H1 (cell line): ENCODE results near the gene RWDD3. TPM values are rescaled to one million over a fixed set of nuclear protein-coding genes. Genes with fewer than 3 reads are reported as not detected.

ENCODE experiments used
- CTCF ChIA-PET: fragments of 300-600 bp; sonication (Branson Sonifier 250); formaldehyde crosslinking; loops from one replicate; lab custom pipeline; 2021; ENCODE audit not compliant: partially characterized antibody; lab: Charles Lee
- POLR2A ChIA-PET: fragments of 300-600 bp; sonication (Branson Sonifier 250); formaldehyde crosslinking; loops from one replicate; lab custom pipeline; 2021; ENCODE audit warnings: inconsistent platforms; ENCODE audit not compliant: partially characterized antibody; lab: Charles Lee
- DNase-seq, 2 experiments: peaks; one replicate each; pipeline versions ENCODE4 v3.0.0 to v3.0.0-alpha.2; 2010 to 2022; ENCODE audit warnings: low spot score in 2 of 2, low read depth in 1 of 2, mixed read lengths in 1 of 2
- FAIRE-seq: peaks from 2 replicates; lab custom pipeline; 2011; peaks lifted over from hg19 to GRCh38; lab: Jason Lieb, UNC
- H2AFZ ChIP-seq: 2 replicates; pipeline ENCODE4 v1.8.1; 2012; ENCODE audit warnings: low read length, inconsistent platforms
- H2AK5ac ChIP-seq: 2 replicates; pipeline ENCODE4 v1.6.1; 2013; ENCODE audit warnings: low read depth, low read length
- H2BK120ac ChIP-seq: replicated peaks from 2 replicates; pipeline ENCODE3; 2013; ENCODE audit warnings: low read depth, low read length, inconsistent platforms
- H2BK12ac ChIP-seq: 2 replicates; pipeline ENCODE4 v1.6.1; 2013; ENCODE audit warnings: low read depth, low read length
- H2BK15ac ChIP-seq: 2 replicates; pipeline ENCODE4 v1.6.1; 2013; ENCODE audit warnings: low read length
- H2BK20ac ChIP-seq: 2 replicates; pipeline ENCODE4 v1.6.1; 2013; ENCODE audit warnings: low read length
- H2BK5ac ChIP-seq: 2 replicates; pipeline ENCODE4 v1.6.1; 2013; ENCODE audit warnings: low read depth, low read length
- H3K14ac ChIP-seq: 2 replicates; pipeline ENCODE4 v1.6.1; 2013; ENCODE audit warnings: inconsistent platforms; ENCODE audit not compliant: insufficient read length
- H3K18ac ChIP-seq: 2 replicates; pipeline ENCODE4 v1.6.1; 2013; ENCODE audit warnings: low read length; ENCODE audit errors: extremely low read depth
- H3K23ac ChIP-seq: 2 replicates; pipeline ENCODE4 v1.6.1; 2013; ENCODE audit warnings: inconsistent platforms; ENCODE audit not compliant: insufficient read length
- H3K23me2 ChIP-seq: 2 replicates; pipeline ENCODE4 v1.6.1; 2013; ENCODE audit warnings: low read depth, low read length
- H3K27ac ChIP-seq: 2 replicates; pipeline ENCODE4 v1.6.1; 2011; ENCODE audit warnings: low read depth, low read length, inconsistent platforms
- H3K27me3 ChIP-seq, 4 experiments: replicated peaks in 1 of 4; 1 replicate in 1 of 4; 2 replicates in 3 of 4; pipeline versions ENCODE4 v1.6.1 to v1.8.1; 2011 to 2013; ENCODE audit warnings: low read length in 3 of 4, mild to moderate bottlenecking in 3 of 4, inconsistent platforms in 2 of 4, mixed read lengths in 2 of 4, moderate library complexity in 1 of 4; ENCODE audit not compliant: control insufficient read depth in 3 of 4, insufficient read depth in 3 of 4; ENCODE audit errors: extremely low read depth in 1 of 4
- H3K36me3 ChIP-seq, 4 experiments: 2 replicates each; pipeline versions ENCODE4 v1.6.1 to v1.8.1; 2011 to 2013; ENCODE audit warnings: mild to moderate bottlenecking in 4 of 4, low read length in 3 of 4, moderate library complexity in 2 of 4, control low read depth in 1 of 4, inconsistent platforms in 1 of 4; ENCODE audit not compliant: insufficient read depth in 4 of 4, control insufficient read depth in 2 of 4
- H3K4ac ChIP-seq: replicated peaks from 2 replicates; pipeline ENCODE3; 2013; ENCODE audit warnings: low read length, low read depth, mixed read lengths, inconsistent platforms; ENCODE audit not compliant: insufficient read length
- H3K4me1 ChIP-seq, 4 experiments: replicated peaks in 1 of 4; 1 replicate in 1 of 4; 2 replicates in 3 of 4; pipeline versions ENCODE4 v1.6.1 to v1.8.1; 2011 to 2013; ENCODE audit warnings: low read length in 3 of 4, inconsistent platforms in 2 of 4, mixed read lengths in 1 of 4; ENCODE audit not compliant: insufficient read depth in 4 of 4, control insufficient read depth in 3 of 4
- H3K4me2 ChIP-seq, 2 experiments: 2 replicates each; pipeline versions ENCODE4 v1.6.1 to v1.8.1; 2011 to 2013; ENCODE audit warnings: low read depth in 2 of 2, low read length in 2 of 2, control low read depth in 1 of 2, inconsistent platforms in 1 of 2, mild to moderate bottlenecking in 1 of 2; ENCODE audit not compliant: insufficient read depth in 1 of 2
- H3K4me3 ChIP-seq, 4 experiments: fragments of 200-600, 300-600 bp in 1 of 4; sonication (generic), shearing (Covaris generic), sonication (Bioruptor Twin) in 1 of 4; 2 replicates each; pipeline versions ENCODE4 v1.5.1 to v1.8.1; 2011 to 2016; ENCODE audit warnings: low read length in 4 of 4, low read depth in 3 of 4, control low read depth in 2 of 4, inconsistent platforms in 2 of 4, mild to moderate bottlenecking in 2 of 4, mixed read lengths in 1 of 4, moderate library complexity in 1 of 4; ENCODE audit not compliant: insufficient read depth in 2 of 4; ENCODE audit errors: extremely low read depth in 1 of 4
- H3K56ac ChIP-seq: replicated peaks from 2 replicates; pipeline ENCODE3; 2013; ENCODE audit warnings: low read depth, mild to moderate bottlenecking, mixed read lengths, low read length, inconsistent platforms; ENCODE audit not compliant: insufficient read length
- H3K79me1 ChIP-seq: 2 replicates; pipeline ENCODE4 v1.6.1; 2013; ENCODE audit warnings: low read depth, low read length, control low read depth
- H3K79me2 ChIP-seq, 2 experiments: 2 replicates each; pipeline versions ENCODE4 v1.6.1 to v1.8.1; 2012 to 2013; ENCODE audit warnings: low read length in 2 of 2, mild to moderate bottlenecking in 2 of 2, inconsistent platforms in 1 of 2; ENCODE audit not compliant: insufficient read depth in 2 of 2, control insufficient read depth in 1 of 2
- H3K9ac ChIP-seq, 4 experiments: replicated peaks in 1 of 4; 1 replicate in 1 of 4; 2 replicates in 3 of 4; pipeline versions ENCODE4 v1.6.1 to v1.8.1; 2011 to 2013; ENCODE audit warnings: low read depth in 3 of 4, low read length in 3 of 4, control low read depth in 2 of 4, mild to moderate bottlenecking in 2 of 4, moderate library complexity in 2 of 4, inconsistent platforms in 1 of 4; ENCODE audit errors: extremely low read depth in 1 of 4
- H3K9me3 ChIP-seq, 2 experiments: 2 replicates each; pipeline versions ENCODE4 v1.6.1 to v1.8.1; 2012 to 2013; ENCODE audit warnings: mild to moderate bottlenecking in 2 of 2, moderate library complexity in 2 of 2, control low read depth in 1 of 2, inconsistent platforms in 1 of 2, low read depth in 1 of 2, low read length in 1 of 2, mixed read lengths in 1 of 2; ENCODE audit not compliant: insufficient read depth in 2 of 2
- H4K20me1 ChIP-seq, 2 experiments: replicated peaks in 1 of 2; 2 replicates each; pipeline versions ENCODE3 to v1.8.1; 2011 to 2013; ENCODE audit warnings: inconsistent platforms in 2 of 2, low read length in 2 of 2, mild to moderate bottlenecking in 1 of 2; ENCODE audit not compliant: insufficient read depth in 2 of 2, control insufficient read depth in 1 of 2
- H4K5ac ChIP-seq: 2 replicates; pipeline ENCODE4 v1.6.1; 2013; ENCODE audit warnings: low read length, low read depth, mixed read lengths, inconsistent platforms; ENCODE audit not compliant: insufficient read length
- H4K8ac ChIP-seq: 2 replicates; pipeline ENCODE4 v1.8.0; 2013; ENCODE audit warnings: mild to moderate bottlenecking, moderate library complexity, low read length, inconsistent platforms; ENCODE audit not compliant: insufficient read depth; ENCODE audit errors: extremely low read depth
- H4K91ac ChIP-seq: replicated peaks from 2 replicates; pipeline ENCODE3; 2013; ENCODE audit warnings: low read length, mixed read lengths, inconsistent platforms; ENCODE audit not compliant: insufficient read length
- RAD21 ChIP-seq, 2 experiments: IDR thresholded peaks in 1 of 2; conservative IDR thresholded peaks in 1 of 2; 2 replicates each; pipeline ENCODE4 v1.6.1; 2011; ENCODE audit warnings: low read depth in 2 of 2, low read length in 2 of 2, improper control_type of control experiment in 1 of 2, inconsistent platforms in 1 of 2, mild to moderate bottlenecking in 1 of 2, moderate library complexity in 1 of 2
- polyA plus RNA-seq, 7 experiments: library from polyadenylated mRNA; depleted of rRNA in 3 of 7; stranded (reverse) in 5 of 7; unstranded in 2 of 7; fragments of >200 nt in 5 of 7; fragments of 200-250 nt in 2 of 7; gene quantifications; 1 replicate in 5 of 7; 2 replicates in 1 of 7; 4 replicates in 1 of 7; pipeline versions ENCODE4 v1.2.1 to v1.2.3, GENCODE V29; 2011 to 2013; ENCODE audit warnings: missing spikeins in 2 of 7, mixed read lengths in 2 of 7
- total RNA-seq: library from RNA; stranded (reverse); fragmentation: NEBNext Ultra II Directional; extraction: Animal tissue kit (Norgen Biotek cat#: 25700); gene quantifications from 2 replicates; pipeline ENCODE4 v1.2.1, GENCODE V29; 2021

The RWDD3 gene
- total and polyA plus RNA-seq, 2 of the 8 experiments (the other 6 are each of a cell fraction or from before 2014, with no cell fraction given): 7.9 to 14.5 TPM

GRCh38 chr1:95229706-95230105, 4.3 kb upstream of the RWDD3 start:
- Histone ChIP-seq H2BK120ac (no peak overlapping the region), H4K8ac (no peak overlapping the region), H3K79me1 (no peaks in the 10 kb centered on the region), H3K4me1 (peaks cover 0 to 4% (median 1%) of the 10 kb centered on the region in 4 experiments; a peak in 4 of 7 replicates), H3K4me2 (no peak overlapping the region), H3K14ac (no peak overlapping the region), H3K23me2 (peaks cover 7% of the 10 kb centered on the region; the same call in 1 of the 2 replicates), H3K4ac (no peak overlapping the region), H3K27me3 (peaks cover 0 to 3% (median 0%) of the 10 kb centered on the region in 4 experiments; a peak in 2 of 7 replicates), H3K18ac (no peak overlapping the region), H3K27ac (no peak overlapping the region), H3K9ac (no peak overlapping the region), H3K4me3 (no peak overlapping the region), H2BK5ac (no peak overlapping the region), H3K9me3 (no peaks in the 10 kb centered on the region), H2BK15ac (no peak overlapping the region), H2BK12ac (no peak overlapping the region), H3K79me2 (no peaks in the 10 kb centered on the region), H4K91ac (no peak overlapping the region), H2AFZ (no peak overlapping the region), H3K23ac (no peak overlapping the region), H2AK5ac (no peak overlapping the region), H4K5ac (no peak overlapping the region), H3K36me3 (no peaks in the 10 kb centered on the region), H4K20me1 (no peaks in the 10 kb centered on the region), H3K56ac (no peak overlapping the region), H2BK20ac (no peak overlapping the region)
- POLR2A ChIA-PET: no interaction called here
- DNase-seq: no peak
- CTCF ChIA-PET: interaction anchor here (0.7 to 1.0 kb wide), 2 partner anchors 161 to 186 kb away, joined by 3 read pairs; no protein-coding TSS in a partner anchor
- FAIRE-seq: no peak
- no peak for TF ChIP-seq RAD21 (IDR thresholded peaks at IDR 0.05 in 1 of 2, conservative IDR thresholded peaks at IDR 0.05 in 1 of 2; ENCODE audit: low read depth in 2 of 2, low read length in 2 of 2)
